Type B pancreatic cell (in vitro differentiated cells): ENCODE data around the gene ERO1A. TPM values are rescaled to one million over a fixed set of nuclear protein-coding genes. Genes with fewer than 3 reads are reported as not detected.

Source experiments
- DNase-seq: peaks from one replicate; pipeline ENCODE4 v3.0.0; 2021; ENCODE audit warnings: mixed read lengths; ENCODE audit not compliant: unreplicated experiment; ENCODE audit errors: extremely low spot score
- H3K27ac Mint-ChIP-seq: 2 replicates; pipeline ENCODE4 v1.8.0; 2021; ENCODE audit warnings: mild to moderate bottlenecking, mixed read lengths
- H3K27me3 Mint-ChIP-seq: 2 replicates; pipeline ENCODE4 v1.8.0; 2021; ENCODE audit warnings: mixed read lengths
- H3K36me3 Mint-ChIP-seq: 2 replicates; pipeline ENCODE4 v1.8.0; 2021; ENCODE audit warnings: mixed read lengths
- H3K4me1 Mint-ChIP-seq: one replicate; pipeline ENCODE4 v1.8.0; 2021; ENCODE audit warnings: mixed read lengths; ENCODE audit not compliant: unreplicated experiment
- H3K4me3 Mint-ChIP-seq: 2 replicates; pipeline ENCODE4 v1.8.0; 2021; ENCODE audit warnings: mild to moderate bottlenecking, mixed read lengths
- H3K9me3 Mint-ChIP-seq: 2 replicates; pipeline ENCODE4 v1.8.0; 2021; ENCODE audit warnings: mixed read lengths
- CTCF ChIP-seq: fragments of 200-600 bp; sonication (generic); conservative IDR thresholded peaks from 2 replicates; pipeline ENCODE4 v1.5.0; 2021; ENCODE audit warnings: antibody characterized with exemption, mild to moderate bottlenecking
- long read RNA-seq: library from polyadenylated mRNA; unstranded; transcript quantifications from one replicate; pipeline ENCODE4 v2.0.0, GENCODE V29; 2020
- total RNA-seq: library from RNA; stranded (reverse); gene quantifications from 2 replicates; pipeline ENCODE4 v1.2.1, GENCODE V29; 2021; ENCODE audit warnings: low replicate concordance

ERO1A gene
- total RNA-seq, result 40.8 and 49.2 TPM in 2 replicates
- long read RNA-seq, partial matches to known transcripts, result 1 of 6 reads
- long read RNA-seq, other reads (novel, unspliced or antisense), result 5 of 6 reads

GRCh38 chr14:52695481-52696091, at the start of gene ERO1A:
Gene ERO1A (minus strand): TSS chr14:52695558. CDS start chr14:52695481, 77 bp downstream.
- H3K36me3 Mint-ChIP-seq, result no peaks in the 10 kb centered on the region
- peak within 1 kb of the TSS; percentile 100 for H3K4me3 Mint-ChIP-seq
- peaks cover 25% of the 10 kb centered on the region for H3K4me1 Mint-ChIP-seq
- peak; percentile 81 for DNase-seq
- H3K27me3 Mint-ChIP-seq, result no peaks in the 10 kb centered on the region
- H3K27ac Mint-ChIP-seq, result peak within 1 kb of the TSS; percentile 97
- H3K9me3 Mint-ChIP-seq, result no peaks in the 10 kb centered on the region
- no peak for TF ChIP-seq CTCF

GRCh38 chr14:52741865-52742264, 46.5 kb upstream of the ERO1A start:
- Mint-ChIP-seq H3K9me3 (no peaks in the 10 kb centered on the region), H3K27ac (no peak overlapping the region), H3K4me3 (no peak overlapping the region), H3K36me3 (peaks cover 16% of the 10 kb centered on the region), H3K27me3 (no peaks in the 10 kb centered on the region), H3K4me1 (peaks cover 12% of the 10 kb centered on the region)
- DNase-seq, result no peak
- TF ChIP-seq CTCF, result no peak

- no peak for DNase-seq
- Mint-ChIP-seq H3K4me3 (no peak overlapping the region), H3K36me3 (peaks cover 20% of the 10 kb centered on the region), H3K9me3 (no peaks in the 10 kb centered on the region), H3K27ac (no peak overlapping the region), H3K4me1 (peaks cover 19% of the 10 kb centered on the region), H3K27me3 (no peaks in the 10 kb centered on the region)
- no peak for TF ChIP-seq CTCF
Observed at GRCh38 chr14:52740751-52741150, 45.4 kb upstream of the ERO1A start.

GRCh38 chr14:52738409-52738808, 43.1 kb upstream of the ERO1A start:
- no peaks in the 10 kb centered on the region for H3K27me3 Mint-ChIP-seq
- TF ChIP-seq CTCF, result no peak
- no peak overlapping the region for H3K27ac Mint-ChIP-seq
- H3K9me3 Mint-ChIP-seq, result peaks cover 4% of the 10 kb centered on the region
- H3K4me1 Mint-ChIP-seq, result peaks cover 30% of the 10 kb centered on the region
- no peak for DNase-seq
- H3K36me3 Mint-ChIP-seq, result peaks cover 29% of the 10 kb centered on the region
- H3K4me3 Mint-ChIP-seq, result no peak overlapping the region

- Mint-ChIP-seq H3K27ac (no peak overlapping the region), H3K4me1 (peaks cover 29% of the 10 kb centered on the region), H3K9me3 (peaks cover 4% of the 10 kb centered on the region), H3K4me3 (peak overlapping the region; percentile 34), H3K36me3 (peaks cover 39% of the 10 kb centered on the region), H3K27me3 (no peaks in the 10 kb centered on the region)
- TF ChIP-seq CTCF, result no peak
- DNase-seq, result no peak
Observed at GRCh38 chr14:52735921-52736489, 40.6 kb upstream of the ERO1A start.
